GM12875 (cell line): ENCODE measurements around the gene SCARB2.
"Not testable (repeated sequence)": the region's sequence is repeated elsewhere in the genome, so short reads cannot be mapped to it uniquely, and the experiment has no call there.

Experiments
- H3K4me3 ChIP-seq: one replicate; pipeline ENCODE4 v1.5.1; 2011; ENCODE audit warnings: low read depth, low read length, control low read depth
- CTCF ChIP-seq: IDR thresholded peaks from 2 replicates; pipeline ENCODE4 v1.5.1; 2011; ENCODE audit warnings: low read depth, mild to moderate bottlenecking, control low read depth, inconsistent platforms, low read length, moderate library complexity, borderline replicate concordance; ENCODE audit not compliant: insufficient read depth

The SCARB2 gene

GRCh38 chr4:76251441-76252270 is 38.0 kb upstream of the SCARB2 start, which contains the start of gene FAM47E:
FAM47E (plus strand) TSS chr4:76251721; CDS start chr4:76251747, 26 bp downstream.
- TF ChIP-seq CTCF = peak; percentile 58
- no peak within 1 kb of the TSS for H3K4me3 ChIP-seq

GRCh38 chr4:76250962-76251361 is 37.3 kb upstream of the SCARB2 start:
- H3K4me3 ChIP-seq = no peak overlapping the region
- TF ChIP-seq CTCF = no peak

- TF ChIP-seq CTCF = no peak
Measured at GRCh38 chr4:76246852-76247251, 33.2 kb upstream of the SCARB2 start.

GRCh38 chr4:76246025-76246424 is 32.4 kb upstream of the SCARB2 start:
- no peak for TF ChIP-seq CTCF
- no peak overlapping the region for H3K4me3 ChIP-seq

More at GRCh38 chr4:76246852-76247251, 33.2 kb upstream of the SCARB2 start:
- H3K4me3 ChIP-seq = no peak overlapping the region

- H3K4me3 ChIP-seq = not testable (repeated sequence)
Measured at GRCh38 chr4:76243877-76244276, 30.3 kb upstream of the SCARB2 start.

GRCh38 chr4:76240236-76240635 is 26.6 kb upstream of the SCARB2 start:
- H3K4me3 ChIP-seq = no peak overlapping the region
- TF ChIP-seq CTCF = no peak

GRCh38 chr4:76238701-76239100 is 25.1 kb upstream of the SCARB2 start:
- no peak for TF ChIP-seq CTCF
- H3K4me3 ChIP-seq = no peak overlapping the region
